NK-92 treated with Interleukin-12 subunit alpha and Interleukin-12 subunit beta, amount 100 ng/mL, for 24 hours (cell line): ENCODE results near the gene CHST11.

Experiments
- DNase-seq: peaks from one replicate; lab custom pipeline; 2025; lab: John Stamatoyannopoulos, UW

The CHST11 gene

DNA sequence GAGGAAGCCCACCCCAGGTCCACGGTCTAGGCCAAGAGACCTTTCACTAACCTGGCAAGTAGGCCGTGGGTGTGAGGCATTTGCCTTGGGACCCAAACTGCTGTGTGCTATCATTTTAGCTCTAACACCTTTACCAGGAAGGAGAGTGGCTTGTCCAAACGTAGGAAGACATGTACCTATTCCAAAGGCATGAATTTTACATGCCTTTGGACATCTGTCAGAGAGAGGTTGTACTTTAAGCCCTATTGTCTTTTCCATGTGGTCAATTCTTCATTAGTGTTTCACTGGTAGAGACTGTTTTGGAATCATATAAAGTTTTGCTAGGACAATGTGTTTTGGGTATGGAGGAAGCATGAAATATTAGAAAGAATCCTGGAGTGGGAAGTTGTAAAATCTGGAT is 352.5 kb downstream of the CHST11 start:
- no peak for DNase-seq

DNA sequence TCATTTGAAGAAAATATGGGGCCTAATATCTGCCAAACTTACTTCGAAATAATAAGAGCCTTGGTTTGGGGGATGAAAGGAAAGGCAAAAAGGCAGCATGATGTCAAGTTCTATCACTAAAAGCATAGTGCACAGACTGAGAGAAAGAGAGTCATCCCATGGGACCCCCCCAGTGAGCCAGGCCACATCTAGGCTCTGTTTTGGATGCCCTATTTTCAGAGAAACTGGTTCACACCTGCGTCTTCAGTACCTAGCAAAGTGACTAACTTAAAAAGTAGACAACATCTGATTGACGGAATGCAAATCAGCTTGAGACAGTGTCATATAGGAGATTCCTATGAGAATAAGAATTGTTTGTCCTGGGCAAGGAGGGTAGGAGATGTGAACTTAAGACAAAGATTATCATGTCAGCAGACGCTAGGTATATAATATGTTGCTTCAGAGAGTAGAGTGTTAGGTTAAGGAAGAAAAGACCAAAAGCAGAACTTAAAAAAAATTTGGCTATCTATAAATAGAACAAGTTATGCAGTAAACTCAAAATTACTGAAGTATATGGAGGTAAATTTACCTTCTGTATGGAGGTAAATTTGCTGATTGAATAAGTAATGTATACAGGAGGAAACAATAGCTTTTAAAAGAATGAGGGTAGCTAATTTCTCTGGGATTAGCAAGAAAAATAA is 353.1 kb downstream of the CHST11 start:
- no peak for DNase-seq
